GM20000 (cell line): ENCODE results near the gene ZNF594.
A peak's percentile ranks its signal among the peaks of the same experiment; 100 is the strongest.

ENCODE experiments used
- DNase-seq: peaks from one replicate; pipeline ENCODE4 v3.0.0; 2012; ENCODE audit warnings: low spot score
- TF ChIP-seq, protein P1 (sequence below): IDR thresholded peaks from 2 replicates; pipeline ENCODE4 v1.5.1; 2012; ENCODE audit warnings: mild to moderate bottlenecking, control low read depth; ENCODE audit errors: extremely low read depth, missing control alignments

ZNF594 gene

DNA sequence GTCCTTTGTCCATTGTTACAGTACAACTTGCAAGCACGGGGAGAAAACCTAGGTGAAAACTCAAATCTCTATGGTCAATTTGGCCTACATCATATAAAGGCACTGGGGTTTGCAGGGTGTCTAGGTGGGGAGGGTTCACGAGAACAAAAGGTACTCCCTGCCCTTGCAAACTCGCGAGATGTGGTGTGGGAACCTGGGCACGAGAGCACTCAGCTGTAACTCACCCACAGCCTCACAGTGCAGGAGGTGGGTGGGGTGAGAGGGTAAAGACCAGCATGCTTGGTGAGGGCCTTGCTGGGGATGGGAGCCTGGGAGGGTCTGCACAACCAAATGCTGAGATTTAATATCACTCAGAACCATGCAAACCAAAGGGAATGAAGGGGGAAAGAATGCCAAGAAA, 18.4 kb upstream of the ZNF594 start:
- DNase-seq = no peak
- TF ChIP-seq, protein P1, sequence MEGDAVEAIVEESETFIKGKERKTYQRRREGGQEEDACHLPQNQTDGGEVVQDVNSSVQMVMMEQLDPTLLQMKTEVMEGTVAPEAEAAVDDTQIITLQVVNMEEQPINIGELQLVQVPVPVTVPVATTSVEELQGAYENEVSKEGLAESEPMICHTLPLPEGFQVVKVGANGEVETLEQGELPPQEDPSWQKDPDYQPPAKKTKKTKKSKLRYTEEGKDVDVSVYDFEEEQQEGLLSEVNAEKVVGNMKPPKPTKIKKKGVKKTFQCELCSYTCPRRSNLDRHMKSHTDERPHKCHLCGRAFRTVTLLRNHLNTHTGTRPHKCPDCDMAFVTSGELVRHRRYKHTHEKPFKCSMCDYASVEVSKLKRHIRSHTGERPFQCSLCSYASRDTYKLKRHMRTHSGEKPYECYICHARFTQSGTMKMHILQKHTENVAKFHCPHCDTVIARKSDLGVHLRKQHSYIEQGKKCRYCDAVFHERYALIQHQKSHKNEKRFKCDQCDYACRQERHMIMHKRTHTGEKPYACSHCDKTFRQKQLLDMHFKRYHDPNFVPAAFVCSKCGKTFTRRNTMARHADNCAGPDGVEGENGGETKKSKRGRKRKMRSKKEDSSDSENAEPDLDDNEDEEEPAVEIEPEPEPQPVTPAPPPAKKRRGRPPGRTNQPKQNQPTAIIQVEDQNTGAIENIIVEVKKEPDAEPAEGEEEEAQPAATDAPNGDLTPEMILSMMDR = no peak

DNA sequence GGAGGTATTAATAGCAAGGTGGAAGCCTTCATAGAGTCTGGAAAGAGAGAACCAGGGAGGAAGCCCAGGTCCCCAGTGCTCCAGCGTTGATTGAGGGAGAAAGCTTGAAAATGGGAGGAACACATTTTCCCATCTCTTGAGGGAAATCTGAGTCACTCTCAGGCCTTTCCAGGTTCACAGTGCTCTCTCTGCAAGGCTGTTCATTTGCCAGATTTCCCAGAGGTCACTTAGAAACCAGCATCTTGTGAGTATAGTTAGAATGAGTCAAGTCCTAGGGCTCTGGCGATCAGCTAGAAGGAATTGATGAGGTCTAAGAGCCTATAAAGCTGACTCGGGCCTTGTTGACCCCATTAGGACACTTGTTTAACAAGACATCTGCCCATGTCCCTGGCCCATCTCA, 17.7 kb upstream of the ZNF594 start:
- TF ChIP-seq, protein P1 = no peak
- no peak for DNase-seq

DNA sequence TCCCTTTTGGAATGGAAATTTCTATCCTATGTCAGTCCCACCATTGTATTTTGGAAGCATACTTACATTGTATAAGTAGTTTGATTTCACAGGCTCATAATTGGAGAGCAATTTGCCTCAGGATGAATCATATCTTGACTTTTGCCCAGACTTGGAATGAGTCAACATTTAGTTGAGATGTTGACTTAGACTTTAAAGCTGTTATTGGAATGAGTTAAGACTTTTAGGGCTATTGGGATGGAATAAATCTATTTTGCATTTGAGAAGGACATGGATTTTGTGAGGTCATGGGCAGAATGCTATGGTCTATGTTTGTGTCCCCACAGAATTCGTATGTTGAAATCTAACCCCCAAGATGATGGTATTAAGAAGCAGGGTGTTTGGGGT, 12.2 kb upstream of the ZNF594 start:
- TF ChIP-seq, protein P1 = no peak
- DNase-seq = no peak

DNA sequence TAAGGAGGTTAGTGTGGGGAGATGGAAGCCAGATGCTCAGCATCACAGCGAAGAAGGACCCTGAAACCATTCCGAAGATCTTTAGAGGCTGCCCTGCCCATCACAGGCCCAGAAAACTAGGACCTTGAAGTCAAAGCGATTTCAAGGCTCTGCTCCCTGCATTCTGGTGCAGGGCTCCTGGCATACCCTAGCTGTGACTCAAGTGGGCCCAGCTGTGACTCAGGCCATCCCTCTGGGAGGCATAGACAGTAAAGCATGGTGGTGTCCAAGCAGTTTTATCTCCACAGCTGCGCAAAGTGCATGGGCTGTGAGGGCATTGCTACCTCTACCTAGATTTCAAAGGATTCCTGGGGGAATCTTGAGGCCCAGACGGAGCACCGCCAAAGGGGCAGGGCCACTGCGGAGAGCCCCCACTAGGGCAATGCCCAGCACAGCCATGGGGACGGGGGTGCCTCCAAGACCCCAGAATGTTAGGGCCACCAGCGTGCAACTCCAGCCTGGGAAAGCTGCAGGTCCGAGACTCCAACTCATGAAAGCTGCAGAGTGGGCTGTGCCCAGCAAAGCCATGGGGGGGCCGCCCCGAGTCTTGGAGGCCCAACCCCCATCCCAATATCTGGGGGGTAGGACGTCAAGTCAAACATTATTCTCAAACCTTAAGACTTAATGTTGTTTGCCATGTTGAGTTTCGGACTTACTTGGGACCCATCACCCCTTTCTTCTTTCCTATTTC, 11.7 kb upstream of the ZNF594 start:
- TF ChIP-seq, protein P1 = no peak
- no peak for DNase-seq

DNA sequence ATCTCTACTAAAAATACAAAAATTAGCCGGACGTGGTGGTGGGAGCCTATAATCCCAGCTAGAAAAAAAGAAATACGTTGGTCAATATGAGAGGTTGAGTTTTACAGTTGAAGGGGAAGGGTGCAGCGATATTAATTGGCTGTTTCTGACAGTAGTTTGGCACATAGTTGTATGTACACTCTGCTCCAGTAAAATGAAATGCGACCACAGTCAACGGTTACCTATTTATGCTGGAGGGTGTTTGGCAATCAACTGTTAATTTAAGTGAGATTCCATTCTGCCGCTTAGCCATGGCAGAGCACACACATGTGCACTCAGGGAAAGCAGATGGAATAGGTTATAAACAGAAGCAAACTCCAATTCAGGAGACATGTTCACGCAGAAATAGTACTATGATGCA, 9.3 kb upstream of the ZNF594 start:
- no peak for DNase-seq
- TF ChIP-seq, protein P1 = no peak

DNA sequence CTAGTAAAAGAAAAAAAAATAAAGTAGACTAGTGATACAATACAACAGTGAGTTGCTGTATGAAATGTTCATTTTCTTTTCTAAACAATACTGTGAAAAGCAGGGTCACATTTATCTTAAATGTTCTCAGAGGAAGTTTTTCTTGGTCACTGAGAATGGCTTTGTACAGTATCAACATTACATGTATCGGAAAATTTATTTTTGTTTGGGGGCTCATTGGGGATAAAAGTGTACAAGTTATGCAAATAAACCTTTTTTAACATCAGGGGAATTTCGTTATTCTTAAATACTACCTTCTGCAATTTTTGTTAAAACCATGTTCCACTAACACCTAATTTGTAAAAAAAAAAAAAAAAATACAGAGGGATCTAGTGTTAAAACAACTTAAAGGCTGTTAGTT, 8.7 kb upstream of the ZNF594 start:
- DNase-seq = peak; percentile 23
- TF ChIP-seq, protein P1 = no peak

DNA sequence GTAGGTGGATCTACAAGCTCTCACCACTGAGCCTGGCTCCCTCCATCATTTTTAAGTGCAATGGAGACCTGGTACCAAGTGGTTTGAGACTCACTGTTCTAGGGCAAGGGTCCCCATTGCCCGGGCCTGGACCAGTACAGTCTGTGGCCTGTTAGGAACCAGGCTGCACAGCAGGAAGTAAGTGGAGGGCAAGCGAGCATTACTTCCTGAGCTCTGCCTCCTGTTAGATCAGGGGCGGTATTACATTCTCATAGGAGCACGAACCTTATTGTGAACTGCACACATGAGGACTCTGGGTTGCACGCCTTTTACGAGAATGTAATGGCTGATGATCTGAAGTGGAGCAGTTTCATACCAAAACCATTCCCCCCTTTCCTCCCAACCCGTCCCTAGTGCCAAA, 6.8 kb upstream of the ZNF594 start:
- DNase-seq = no peak
- TF ChIP-seq, protein P1 = no peak
